Astrocyte (in vitro differentiated cells and primary cell): ENCODE results near the gene PALM3. TPM values are rescaled to one million over a fixed set of nuclear protein-coding genes. Genes with fewer than 3 reads are reported as not detected.

ENCODE experiments used
- DNase-seq: peaks from one replicate; pipeline ENCODE4 v3.0.0-alpha.2; 2010; ENCODE audit warnings: low read depth
- FAIRE-seq: peaks from 2 replicates; lab custom pipeline; 2011; peaks lifted over from hg19 to GRCh38; lab: Jason Lieb, UNC
- H2AFZ ChIP-seq: 2 replicates; pipeline ENCODE4 v1.6.0; 2012; ENCODE audit warnings: low read depth, low read length, inconsistent platforms
- H3K27ac ChIP-seq: 2 replicates; pipeline ENCODE4 v1.5.1; 2011; ENCODE audit warnings: low read depth, low read length, inconsistent platforms
- H3K27me3 ChIP-seq: 2 replicates; pipeline ENCODE4 v1.6.0; 2011; ENCODE audit warnings: low read length, inconsistent platforms; ENCODE audit not compliant: insufficient read depth
- H3K36me3 ChIP-seq: 2 replicates; pipeline ENCODE4 v1.5.1; 2011; ENCODE audit warnings: low read length, inconsistent platforms; ENCODE audit not compliant: insufficient read depth
- H3K4me1 ChIP-seq: 2 replicates; pipeline ENCODE4 v1.5.1; 2011; ENCODE audit warnings: low read length, inconsistent platforms; ENCODE audit not compliant: insufficient read depth
- H3K4me2 ChIP-seq: 2 replicates; pipeline ENCODE4 v1.6.0; 2012; ENCODE audit warnings: low read length, inconsistent platforms
- H3K4me3 ChIP-seq: 2 replicates; pipeline ENCODE4 v1.5.1; 2011; ENCODE audit warnings: low read depth, mild to moderate bottlenecking, low read length, inconsistent platforms; ENCODE audit not compliant: insufficient read depth
- H3K79me2 ChIP-seq: 2 replicates; pipeline ENCODE4 v1.6.0; 2012; ENCODE audit warnings: mild to moderate bottlenecking, low read length, inconsistent platforms; ENCODE audit not compliant: insufficient read depth
- H3K9ac ChIP-seq: 2 replicates; pipeline ENCODE4 v1.6.0; 2012; ENCODE audit warnings: mild to moderate bottlenecking, low read length, inconsistent platforms
- H3K9me3 ChIP-seq: 2 replicates; pipeline ENCODE4 v1.5.1; 2012; ENCODE audit warnings: low read depth, mild to moderate bottlenecking, low read length, inconsistent platforms; ENCODE audit not compliant: insufficient read depth
- H4K20me1 ChIP-seq: 2 replicates; pipeline ENCODE4 v1.6.0; 2012; ENCODE audit warnings: low read length, inconsistent platforms; ENCODE audit not compliant: insufficient read depth
- H3K27ac Mint-ChIP-seq: one replicate; pipeline ENCODE4 v1.8.0; 2021; ENCODE audit warnings: mild to moderate bottlenecking, mixed read lengths; ENCODE audit not compliant: unreplicated experiment
- H3K27me3 Mint-ChIP-seq: one replicate; pipeline ENCODE4 v1.8.0; 2021; ENCODE audit warnings: low read depth, mixed read lengths; ENCODE audit not compliant: unreplicated experiment
- H3K36me3 Mint-ChIP-seq: one replicate; pipeline ENCODE4 v1.8.0; 2021; ENCODE audit warnings: low read depth, mixed read lengths; ENCODE audit not compliant: unreplicated experiment
- H3K4me1 Mint-ChIP-seq: one replicate; pipeline ENCODE4 v1.8.0; 2021; ENCODE audit warnings: low read depth, mixed read lengths; ENCODE audit not compliant: unreplicated experiment
- H3K4me3 Mint-ChIP-seq: one replicate; pipeline ENCODE4 v1.8.0; 2021; ENCODE audit warnings: mild to moderate bottlenecking, moderate library complexity, mixed read lengths; ENCODE audit not compliant: unreplicated experiment
- H3K9me3 Mint-ChIP-seq: one replicate; pipeline ENCODE4 v1.8.0; 2021; ENCODE audit warnings: mild to moderate bottlenecking, mixed read lengths; ENCODE audit not compliant: unreplicated experiment
- CTCF ChIP-seq: IDR thresholded peaks from 2 replicates; pipeline ENCODE4 v1.5.1; 2011; ENCODE audit warnings: low read depth, mild to moderate bottlenecking, inconsistent platforms, low read length, moderate library complexity; ENCODE audit not compliant: insufficient read depth
- EZH2 ChIP-seq: IDR thresholded peaks from 2 replicates; pipeline ENCODE4 v1.6.1; 2012; ENCODE audit warnings: mild to moderate bottlenecking, low read length, inconsistent platforms; ENCODE audit not compliant: insufficient read depth
- total RNA-seq: library from RNA; stranded (reverse); gene quantifications from 2 replicates; pipeline ENCODE4 v1.2.1, GENCODE V29; 2021

Gene PALM3
- total RNA-seq, 1 donor from 2014 or later: 1.6 TPM

GRCh38 chr19:14088634-14089411, 26.9 kb upstream of the PALM3 start:
- no peak for TF ChIP-seq CTCF
- no peak for TF ChIP-seq EZH2
- Histone ChIP-seq H3K27me3 (no peaks in the 10 kb centered on the region), H3K4me3 (peak overlapping the region; percentile 44), H4K20me1 (peaks cover 11% of the 10 kb centered on the region), H3K36me3 (peaks cover 6% of the 10 kb centered on the region), H3K4me2 (peak overlapping the region; percentile 81), H3K9ac (no peak overlapping the region), H3K27ac (no peak overlapping the region), H3K4me1 (peaks cover 13% of the 10 kb centered on the region), H2AFZ (no peak overlapping the region), H3K79me2 (no peaks in the 10 kb centered on the region), H3K9me3 (peaks cover 7% of the 10 kb centered on the region)
- Mint-ChIP-seq H3K27ac (no peak overlapping the region), H3K9me3 (peaks cover 6% of the 10 kb centered on the region), H3K4me3 (peak overlapping the region; percentile 81), H3K4me1 (peaks cover 5% of the 10 kb centered on the region), H3K36me3 (peaks cover 16% of the 10 kb centered on the region), H3K27me3 (no peaks in the 10 kb centered on the region)
- no peak for FAIRE-seq
- DNase-seq: no peak

- peaks cover 6% of the 10 kb centered on the region for H3K36me3 ChIP-seq
- Mint-ChIP-seq H3K27me3 (no peaks in the 10 kb centered on the region), H3K4me3 (no peak overlapping the region), H3K36me3 (peaks cover 9% of the 10 kb centered on the region), H3K4me1 (peaks cover 1% of the 10 kb centered on the region), H3K9me3 (no peaks in the 10 kb centered on the region), H3K27ac (no peak overlapping the region)
- TF ChIP-seq CTCF (no peak), EZH2 (no peak)
- no peak overlapping the region for H3K27ac ChIP-seq
- H3K9me3 ChIP-seq: no peaks in the 10 kb centered on the region
- FAIRE-seq: no peak
- no peak overlapping the region for H3K9ac ChIP-seq
- H4K20me1 ChIP-seq: peaks cover 11% of the 10 kb centered on the region
- peaks cover 11% of the 10 kb centered on the region for H3K4me1 ChIP-seq
- no peaks in the 10 kb centered on the region for H3K79me2 ChIP-seq
- DNase-seq: no peak
- H2AFZ ChIP-seq: no peak overlapping the region
- no peak overlapping the region for H3K4me3 ChIP-seq
- H3K27me3 ChIP-seq: no peaks in the 10 kb centered on the region
- H3K4me2 ChIP-seq: no peak overlapping the region
Measured at GRCh38 chr19:14086098-14086497, 24.2 kb upstream of the PALM3 start.
